Prostate gland (tissue), 2 donors: ENCODE results near the gene GLIS1. TPM values are rescaled to one million over a fixed set of nuclear protein-coding genes. Genes with fewer than 3 reads are reported as not detected.

Source experiments
- DNase-seq: peaks from one replicate; pipeline ENCODE4 v3.0.0-alpha.2; 2019; ENCODE audit warnings: low spot score
- H3K27ac ChIP-seq, 2 donors: fragments of 200-600 bp; sonication (generic); 2 replicates each; pipeline ENCODE4 v1.5.1; 2017 to 2019
- H3K27me3 ChIP-seq: fragments of 200-600 bp; sonication (generic); replicated peaks from 2 replicates; pipeline ENCODE4 v1.5.1; 2019; ENCODE audit not compliant: insufficient read depth
- H3K36me3 ChIP-seq, 2 donors: fragments of 200-600 bp; sonication (generic); 1 replicate in 1 of 2; 2 replicates in 1 of 2; pipeline versions ENCODE4 v1.5.1 to v1.8.1; 2017 to 2019
- H3K4me1 ChIP-seq: fragments of 200-600 bp; sonication (generic); replicated peaks from 2 replicates; pipeline ENCODE4 v1.5.1; 2019
- H3K4me3 ChIP-seq, 2 donors: fragments of 200-600 bp; sonication (generic); 2 replicates each; pipeline ENCODE4 v1.5.1; 2017 to 2019
- H3K9me3 ChIP-seq: fragments of 200-600 bp; sonication (generic); 2 replicates; pipeline ENCODE4 v1.5.1; 2017
- CTCF ChIP-seq, 4 experiments: fragments of 200-600 bp in 2 of 4; fragments of 450-650 bp in 2 of 4; sonication (generic) in 2 of 4; IDR thresholded peaks; 1 replicate in 3 of 4; 2 replicates in 1 of 4; pipeline ENCODE4 v1.5.1; 2016 to 2019; ENCODE audit warnings: antibody characterized with exemption in 4 of 4, mild to moderate bottlenecking in 2 of 4, moderate library complexity in 2 of 4
- POLR2A ChIP-seq: fragments of 450-650 bp; IDR thresholded peaks from one replicate; pipeline ENCODE4 v1.6.1; 2016; ENCODE audit warnings: antibody characterized with exemption, mild to moderate bottlenecking
- POLR2AphosphoS5 ChIP-seq: sonication (generic); formaldehyde crosslinking; IDR thresholded peaks from one replicate; pipeline ENCODE4 v1.6.1; 2017; ENCODE audit warnings: antibody characterized with exemption
- WGBS: methylation state at CpG from one replicate; pipeline ENCODE4 v1.1.5; 2018; 5-methylcytosine and 5-hydroxymethylcytosine counted together
- intact Hi-C: fragments of 100-400 bp; cut with DNase I; formaldehyde crosslinking; loops from one replicate; pipeline ENCODE4 v1.14.2; 2022
- total RNA-seq, 2 donors: library from RNA; depleted of rRNA; stranded (reverse); fragments of >200 nt; gene quantifications; one replicate each; pipeline ENCODE4 v1.1.0, GENCODE V29; 2016

GLIS1 gene
- total RNA-seq, 2 donors from 2014 or later, result 1.1 to 8.1 TPM

GRCh38 chr1:53585565-53585964 lies 153.4 kb downstream of the GLIS1 start:
- Histone ChIP-seq H3K36me3 (no peaks in the 10 kb centered on the region), H3K27ac (no peak overlapping the region), H3K4me1 (no peaks in the 10 kb centered on the region), H3K9me3 (no peaks in the 10 kb centered on the region), H3K4me3 (no peak overlapping the region), H3K27me3 (no peaks in the 10 kb centered on the region)
- no peak for DNase-seq
- WGBS, result 71% methylated on average over 1 of the region's 1 CpG
- TF ChIP-seq CTCF (IDR thresholded peaks at IDR 0.05) (no peak), POLR2A (no peak), POLR2AphosphoS5 (no peak)
- intact Hi-C loops, result no loop called here

GRCh38 chr1:53585129-53585528 lies 153.8 kb downstream of the GLIS1 start:
- 73% methylated on average over 5 of the region's 5 CpGs for whole genome bisulfite sequencing
- no peak overlapping the region for H3K4me3 ChIP-seq
- H3K27ac ChIP-seq, result no peak overlapping the region
- H3K36me3 ChIP-seq, result no peaks in the 10 kb centered on the region
- no peaks in the 10 kb centered on the region for H3K4me1 ChIP-seq
- TF ChIP-seq POLR2A (no peak), POLR2AphosphoS5 (no peak), CTCF (IDR thresholded peaks at IDR 0.05) (no peak)
- no peaks in the 10 kb centered on the region for H3K9me3 ChIP-seq
- DNase-seq, result no peak
- H3K27me3 ChIP-seq, result no peaks in the 10 kb centered on the region
- intact Hi-C loops, result no loop called here

GRCh38 chr1:53584777-53585107 lies 154.2 kb downstream of the GLIS1 start:
- no peaks in the 10 kb centered on the region for H3K9me3 ChIP-seq
- H3K27ac ChIP-seq, result no peak overlapping the region
- DNase-seq, result no peak
- H3K4me1 ChIP-seq, result no peaks in the 10 kb centered on the region
- TF ChIP-seq POLR2A, result no peak
- TF ChIP-seq POLR2AphosphoS5, result no peak
- no peak for TF ChIP-seq CTCF (IDR thresholded peaks at IDR 0.05)
- WGBS, result 46% methylated on average over 2 of the region's 2 CpGs
- H3K36me3 ChIP-seq, result no peaks in the 10 kb centered on the region
- no peak overlapping the region for H3K4me3 ChIP-seq
- intact Hi-C loops, result no loop called here
- no peaks in the 10 kb centered on the region for H3K27me3 ChIP-seq

- DNase-seq, result no peak
- H3K36me3 ChIP-seq, result no peaks in the 10 kb centered on the region
- intact Hi-C loops, result no loop called here
- no peaks in the 10 kb centered on the region for H3K4me1 ChIP-seq
- H3K27me3 ChIP-seq, result no peaks in the 10 kb centered on the region
- 85% methylated on average over 10 of the region's 11 CpGs for WGBS
- no peak for TF ChIP-seq POLR2AphosphoS5
- no peak for TF ChIP-seq CTCF (IDR thresholded peaks at IDR 0.05)
- no peak for TF ChIP-seq POLR2A
- H3K27ac ChIP-seq, result no peak overlapping the region
- H3K4me3 ChIP-seq, result no peak overlapping the region
- H3K9me3 ChIP-seq, result no peaks in the 10 kb centered on the region
Observed at GRCh38 chr1:53583868-53584776, 154.8 kb downstream of the GLIS1 start.
